T-helper 2 cell treated with Interferon-gamma antibody and Interleukin-4, amounts not matched to agents 5 μg/mL and 100 μg/mL, for 36 hours (primary cell): ENCODE data around the gene MED14.

Experiments
- DNase-seq: peaks from one replicate; pipeline ENCODE4 v3.0.0; 2021; ENCODE audit warnings: low spot score
- H3K27ac Mint-ChIP-seq: one replicate; pipeline ENCODE4 v1.8.0; 2021; ENCODE audit warnings: mild to moderate bottlenecking, mixed read lengths
- H3K27me3 Mint-ChIP-seq: one replicate; pipeline ENCODE4 v1.8.0; 2021; ENCODE audit warnings: low read depth, mixed read lengths
- H3K36me3 Mint-ChIP-seq: one replicate; pipeline ENCODE4 v1.8.0; 2021; ENCODE audit warnings: low read depth, mixed read lengths
- H3K4me1 Mint-ChIP-seq: one replicate; pipeline ENCODE4 v1.8.0; 2021; ENCODE audit warnings: low read depth, mixed read lengths
- H3K4me3 Mint-ChIP-seq: one replicate; pipeline ENCODE4 v1.8.0; 2022; ENCODE audit warnings: mild to moderate bottlenecking, moderate library complexity, mixed read lengths
- H3K9me3 Mint-ChIP-seq: one replicate; pipeline ENCODE4 v1.8.0; 2021; ENCODE audit warnings: mixed read lengths

The MED14 gene

GRCh38 chrX:40720339-40720738 is 15.0 kb downstream of the MED14 start:
- Mint-ChIP-seq H3K4me1 (peaks cover 34% of the 10 kb centered on the region), H3K9me3 (no peaks in the 10 kb centered on the region), H3K27ac (no peak overlapping the region)

GRCh38 chrX:40719731-40720130 is 15.6 kb downstream of the MED14 start:
- Mint-ChIP-seq H3K36me3 (peaks cover 54% of the 10 kb centered on the region), H3K4me1 (peaks cover 34% of the 10 kb centered on the region), H3K4me3 (no peak overlapping the region), H3K27ac (no peak overlapping the region), H3K27me3 (no peaks in the 10 kb centered on the region), H3K9me3 (no peaks in the 10 kb centered on the region)
- no peak for DNase-seq

More at GRCh38 chrX:40720339-40720738, 15.0 kb downstream of the MED14 start:
- no peaks in the 10 kb centered on the region for H3K27me3 Mint-ChIP-seq
- peaks cover 57% of the 10 kb centered on the region for H3K36me3 Mint-ChIP-seq
- no peak overlapping the region for H3K4me3 Mint-ChIP-seq
- DNase-seq, result no peak

GRCh38 chrX:40719218-40719617 is 16.1 kb downstream of the MED14 start:
- no peak for DNase-seq
- Mint-ChIP-seq H3K27me3 (no peaks in the 10 kb centered on the region), H3K27ac (no peak overlapping the region), H3K4me3 (no peak overlapping the region), H3K9me3 (no peaks in the 10 kb centered on the region), H3K36me3 (peaks cover 55% of the 10 kb centered on the region), H3K4me1 (peaks cover 30% of the 10 kb centered on the region)

GRCh38 chrX:40709395-40709794 is 25.9 kb downstream of the MED14 start:
- Mint-ChIP-seq H3K27ac (no peak overlapping the region), H3K4me1 (no peaks in the 10 kb centered on the region), H3K27me3 (no peaks in the 10 kb centered on the region), H3K9me3 (no peaks in the 10 kb centered on the region), H3K36me3 (peaks cover 33% of the 10 kb centered on the region), H3K4me3 (no peak overlapping the region)
- no peak for DNase-seq

- Mint-ChIP-seq H3K27me3 (no peaks in the 10 kb centered on the region), H3K9me3 (no peaks in the 10 kb centered on the region), H3K36me3 (peaks cover 32% of the 10 kb centered on the region), H3K27ac (no peak overlapping the region), H3K4me1 (no peaks in the 10 kb centered on the region), H3K4me3 (no peak overlapping the region)
- no peak for DNase-seq
Observed at GRCh38 chrX:40705658-40706312, 29.6 kb downstream of the MED14 start.

- Mint-ChIP-seq H3K9me3 (no peaks in the 10 kb centered on the region), H3K36me3 (peaks cover 32% of the 10 kb centered on the region), H3K27ac (no peak overlapping the region), H3K4me3 (no peak overlapping the region), H3K27me3 (no peaks in the 10 kb centered on the region), H3K4me1 (no peaks in the 10 kb centered on the region)
- no peak for DNase-seq
Observed at GRCh38 chrX:40700640-40701342, 34.6 kb downstream of the MED14 start.

- H3K36me3 Mint-ChIP-seq, result peaks cover 34% of the 10 kb centered on the region
- H3K4me3 Mint-ChIP-seq, result no peak overlapping the region
- H3K9me3 Mint-ChIP-seq, result no peaks in the 10 kb centered on the region
- DNase-seq, result no peak
- H3K27me3 Mint-ChIP-seq, result no peaks in the 10 kb centered on the region
- H3K27ac Mint-ChIP-seq, result no peak overlapping the region
- peaks cover 1% of the 10 kb centered on the region for H3K4me1 Mint-ChIP-seq
Observed at GRCh38 chrX:40698851-40699250, 36.5 kb downstream of the MED14 start.

- no peaks in the 10 kb centered on the region for H3K27me3 Mint-ChIP-seq
Observed at GRCh38 chrX:40694802-40695201, 40.5 kb downstream of the MED14 start.

GRCh38 chrX:40688929-40689328 is 46.4 kb downstream of the MED14 start:
- Mint-ChIP-seq H3K27me3 (no peaks in the 10 kb centered on the region), H3K4me3 (no peak overlapping the region), H3K27ac (no peak overlapping the region), H3K4me1 (peaks cover 12% of the 10 kb centered on the region), H3K36me3 (peaks cover 31% of the 10 kb centered on the region), H3K9me3 (no peaks in the 10 kb centered on the region)
- no peak for DNase-seq

More at GRCh38 chrX:40694802-40695201, 40.5 kb downstream of the MED14 start:
- H3K4me1 Mint-ChIP-seq, result peaks cover 1% of the 10 kb centered on the region
- DNase-seq, result no peak
- no peaks in the 10 kb centered on the region for H3K9me3 Mint-ChIP-seq
- H3K27ac Mint-ChIP-seq, result no peak overlapping the region
- H3K36me3 Mint-ChIP-seq, result peaks cover 32% of the 10 kb centered on the region
- H3K4me3 Mint-ChIP-seq, result no peak overlapping the region

- H3K27ac Mint-ChIP-seq, result no peak overlapping the region
- H3K36me3 Mint-ChIP-seq, result peaks cover 24% of the 10 kb centered on the region
- no peaks in the 10 kb centered on the region for H3K27me3 Mint-ChIP-seq
- H3K4me1 Mint-ChIP-seq, result peaks cover 14% of the 10 kb centered on the region
- no peak for DNase-seq
- no peak overlapping the region for H3K4me3 Mint-ChIP-seq
- H3K9me3 Mint-ChIP-seq, result no peaks in the 10 kb centered on the region
Observed at GRCh38 chrX:40687169-40687568, 48.2 kb downstream of the MED14 start.

GRCh38 chrX:40685362-40685918 is 49.9 kb downstream of the MED14 start:
- Mint-ChIP-seq H3K4me3 (no peak overlapping the region), H3K36me3 (peaks cover 24% of the 10 kb centered on the region), H3K27ac (no peak overlapping the region), H3K4me1 (peaks cover 14% of the 10 kb centered on the region), H3K27me3 (no peaks in the 10 kb centered on the region), H3K9me3 (no peaks in the 10 kb centered on the region)
- DNase-seq, result no peak

- no peak for DNase-seq
- Mint-ChIP-seq H3K4me3 (no peak overlapping the region), H3K9me3 (no peaks in the 10 kb centered on the region), H3K27me3 (no peaks in the 10 kb centered on the region), H3K27ac (no peak overlapping the region), H3K36me3 (peaks cover 26% of the 10 kb centered on the region), H3K4me1 (peaks cover 14% of the 10 kb centered on the region)
Observed at GRCh38 chrX:40684092-40684491, 51.2 kb downstream of the MED14 start.

- H3K9me3 Mint-ChIP-seq, result no peaks in the 10 kb centered on the region
- no peaks in the 10 kb centered on the region for H3K27me3 Mint-ChIP-seq
- no peak for DNase-seq
- peaks cover 14% of the 10 kb centered on the region for H3K4me1 Mint-ChIP-seq
- H3K36me3 Mint-ChIP-seq, result peaks cover 23% of the 10 kb centered on the region
- H3K4me3 Mint-ChIP-seq, result no peak overlapping the region
- H3K27ac Mint-ChIP-seq, result no peak overlapping the region
Observed at GRCh38 chrX:40683245-40683644, 52.1 kb downstream of the MED14 start.

GRCh38 chrX:40671126-40671525 is 64.2 kb downstream of the MED14 start:
- Mint-ChIP-seq H3K27ac (no peak overlapping the region), H3K9me3 (no peaks in the 10 kb centered on the region), H3K27me3 (no peaks in the 10 kb centered on the region), H3K4me1 (peaks cover 8% of the 10 kb centered on the region), H3K36me3 (peaks cover 33% of the 10 kb centered on the region), H3K4me3 (no peak overlapping the region)
- no peak for DNase-seq
